ENCODE results near the gene CAND1.

Gene CAND1

DNA sequence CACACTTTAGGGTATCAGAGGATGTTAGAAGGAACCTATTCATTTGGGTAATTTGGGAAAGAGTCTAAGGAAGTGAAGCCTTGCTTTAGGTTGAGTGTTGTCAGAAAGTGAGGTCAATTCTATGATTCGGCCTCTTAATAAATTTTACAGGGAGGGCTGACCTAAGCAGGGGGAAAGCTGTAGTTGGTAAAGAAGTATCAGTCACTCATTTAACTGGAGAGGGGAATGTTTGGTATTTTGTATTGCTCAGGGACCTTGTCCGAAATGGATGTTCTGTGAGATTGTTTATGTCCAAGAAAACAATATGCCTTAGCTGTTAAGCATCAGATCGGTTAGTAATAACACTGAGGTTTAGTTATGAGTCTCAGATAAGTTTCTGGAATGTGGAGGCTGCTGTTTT is 7.3 kb downstream of the CAND1 start:
- TF ChIP-seq, protein P1, sequence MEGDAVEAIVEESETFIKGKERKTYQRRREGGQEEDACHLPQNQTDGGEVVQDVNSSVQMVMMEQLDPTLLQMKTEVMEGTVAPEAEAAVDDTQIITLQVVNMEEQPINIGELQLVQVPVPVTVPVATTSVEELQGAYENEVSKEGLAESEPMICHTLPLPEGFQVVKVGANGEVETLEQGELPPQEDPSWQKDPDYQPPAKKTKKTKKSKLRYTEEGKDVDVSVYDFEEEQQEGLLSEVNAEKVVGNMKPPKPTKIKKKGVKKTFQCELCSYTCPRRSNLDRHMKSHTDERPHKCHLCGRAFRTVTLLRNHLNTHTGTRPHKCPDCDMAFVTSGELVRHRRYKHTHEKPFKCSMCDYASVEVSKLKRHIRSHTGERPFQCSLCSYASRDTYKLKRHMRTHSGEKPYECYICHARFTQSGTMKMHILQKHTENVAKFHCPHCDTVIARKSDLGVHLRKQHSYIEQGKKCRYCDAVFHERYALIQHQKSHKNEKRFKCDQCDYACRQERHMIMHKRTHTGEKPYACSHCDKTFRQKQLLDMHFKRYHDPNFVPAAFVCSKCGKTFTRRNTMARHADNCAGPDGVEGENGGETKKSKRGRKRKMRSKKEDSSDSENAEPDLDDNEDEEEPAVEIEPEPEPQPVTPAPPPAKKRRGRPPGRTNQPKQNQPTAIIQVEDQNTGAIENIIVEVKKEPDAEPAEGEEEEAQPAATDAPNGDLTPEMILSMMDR (IDR thresholded peaks at IDR 0.05; ENCODE audit: low read depth, low read length): no peak
- H3K4me3 ChIP-seq (replicated peaks in 1 of 2; ENCODE audit: low read depth in 2 of 2, low read length in 2 of 2): no peak overlapping the region
- peak in 1 of 2 donors; percentile 22 for DNase-seq (ENCODE audit: low read depth in 2 of 2)

DNA sequence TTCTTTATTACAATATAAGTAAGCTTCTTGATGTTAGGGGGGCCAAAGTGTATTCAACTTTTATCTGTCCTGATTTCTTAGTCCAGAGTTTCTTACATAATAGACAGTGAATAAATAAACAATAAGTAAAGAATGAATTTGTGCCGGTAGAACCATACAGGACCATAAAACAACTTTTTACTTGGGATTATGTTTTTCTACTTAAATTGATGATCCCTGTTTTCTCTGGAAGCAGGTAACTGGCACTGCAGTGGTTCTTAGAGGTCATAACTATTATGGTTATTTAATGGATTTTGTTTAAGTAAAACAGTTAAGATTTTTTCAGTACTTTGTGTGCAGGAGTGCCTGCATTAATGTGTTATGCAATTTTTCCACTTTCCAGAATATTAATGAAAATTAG is 10.5 kb downstream of the CAND1 start:
- TF ChIP-seq, protein P1 (IDR thresholded peaks at IDR 0.05; ENCODE audit: low read depth, low read length): no peak
- no peak for DNase-seq (ENCODE audit: low read depth in 2 of 2)
- no peak overlapping the region for H3K4me3 ChIP-seq (replicated peaks in 1 of 2; ENCODE audit: low read depth in 2 of 2, low read length in 2 of 2)

DNA sequence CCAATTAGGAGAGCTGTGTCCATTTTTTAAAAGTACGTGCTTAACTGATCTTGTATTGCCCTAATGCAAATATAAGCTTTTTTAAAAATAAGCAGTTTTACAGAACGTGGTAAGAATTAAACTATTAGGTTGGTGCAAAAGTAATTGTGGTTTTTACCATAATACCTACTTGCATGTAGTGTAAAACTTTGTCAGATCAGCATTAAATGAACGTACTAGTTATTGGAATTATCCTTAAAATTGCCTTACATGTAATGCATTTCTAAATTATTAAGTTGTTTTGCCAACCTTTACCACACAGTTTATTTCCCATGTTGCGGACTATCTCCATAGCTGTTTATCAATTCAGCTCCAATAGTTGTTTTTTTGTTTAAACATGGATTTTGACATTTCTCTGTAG is 10.9 kb downstream of the CAND1 start:
- DNase-seq (ENCODE audit: low read depth in 2 of 2): no peak
- H3K4me3 ChIP-seq (replicated peaks in 1 of 2; ENCODE audit: low read depth in 2 of 2, low read length in 2 of 2): no peak overlapping the region
- TF ChIP-seq, protein P1 (IDR thresholded peaks at IDR 0.05; ENCODE audit: low read depth, low read length): no peak

DNA sequence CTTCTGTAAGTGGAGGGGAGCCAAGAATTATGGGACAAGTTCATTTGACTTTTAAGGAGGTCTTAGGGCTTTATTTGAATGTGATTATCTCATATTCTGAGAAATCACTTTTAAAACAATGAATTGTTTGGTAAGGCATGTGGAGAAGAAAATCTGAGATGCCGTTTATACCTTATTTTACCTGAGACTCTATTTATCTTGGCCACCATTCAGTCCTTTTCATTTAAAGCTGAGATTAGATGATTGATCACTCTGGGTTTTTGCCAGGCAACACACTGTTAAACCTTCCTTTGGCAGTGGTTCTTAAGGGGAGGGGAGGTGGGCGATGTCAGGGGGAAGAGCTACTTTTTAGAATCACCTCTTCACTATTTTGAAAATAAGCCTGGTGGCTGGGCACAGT is 11.4 kb downstream of the CAND1 start:
- DNase-seq (ENCODE audit: low read depth in 2 of 2): no peak
- no peak overlapping the region for H3K4me3 ChIP-seq (replicated peaks in 1 of 2; ENCODE audit: low read depth in 2 of 2, low read length in 2 of 2)
- TF ChIP-seq, protein P1 (IDR thresholded peaks at IDR 0.05; ENCODE audit: low read depth, low read length): no peak

DNA sequence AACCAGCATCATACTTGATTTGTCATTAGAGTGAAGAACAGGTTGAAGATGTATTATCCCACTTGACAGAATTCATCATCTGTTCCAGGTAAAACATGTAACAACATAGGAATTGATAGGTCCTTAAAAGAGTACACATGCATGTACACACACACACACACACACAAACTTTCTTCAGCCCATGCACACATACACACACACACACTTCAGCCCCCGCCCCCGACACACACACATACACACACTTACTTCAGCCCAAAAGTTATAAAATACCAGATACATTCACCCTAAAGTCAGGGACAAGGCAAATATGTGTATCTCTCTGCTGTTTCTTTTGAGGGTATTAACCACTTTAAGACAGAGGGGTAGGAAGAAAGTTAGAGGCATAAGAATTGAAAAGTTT is 15.4 kb downstream of the CAND1 start:
- TF ChIP-seq, protein P1 (IDR thresholded peaks at IDR 0.05; ENCODE audit: low read depth, low read length): no peak
- H3K4me3 ChIP-seq (replicated peaks in 1 of 2; ENCODE audit: low read depth in 2 of 2, low read length in 2 of 2): no peak overlapping the region
- no peak for DNase-seq (ENCODE audit: low read depth in 2 of 2)

DNA sequence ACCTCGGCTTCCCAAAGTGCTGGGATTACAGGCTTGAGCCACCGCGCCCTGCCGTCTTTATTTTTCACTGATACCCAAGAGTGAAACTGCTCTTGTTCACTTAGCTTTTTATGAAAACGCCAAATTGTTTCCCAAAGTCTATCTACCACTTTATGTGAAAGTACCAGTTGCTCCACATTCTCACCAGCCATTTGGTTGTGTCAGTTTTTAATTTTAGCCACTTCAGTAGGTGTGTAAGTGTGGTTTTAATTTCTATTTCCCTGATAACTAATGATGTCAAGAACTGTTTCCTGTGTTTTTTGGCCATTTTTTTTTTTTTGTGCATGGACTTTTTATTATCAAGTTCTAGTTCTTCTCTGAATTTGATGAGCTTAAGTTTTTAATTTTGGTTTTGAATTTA is 17.1 kb downstream of the CAND1 start:
- no peak for DNase-seq (ENCODE audit: low read depth in 2 of 2)
- no peak overlapping the region for H3K4me3 ChIP-seq (replicated peaks in 1 of 2; ENCODE audit: low read depth in 2 of 2, low read length in 2 of 2)
- TF ChIP-seq, protein P1 (IDR thresholded peaks at IDR 0.05; ENCODE audit: low read depth, low read length): no peak

DNA sequence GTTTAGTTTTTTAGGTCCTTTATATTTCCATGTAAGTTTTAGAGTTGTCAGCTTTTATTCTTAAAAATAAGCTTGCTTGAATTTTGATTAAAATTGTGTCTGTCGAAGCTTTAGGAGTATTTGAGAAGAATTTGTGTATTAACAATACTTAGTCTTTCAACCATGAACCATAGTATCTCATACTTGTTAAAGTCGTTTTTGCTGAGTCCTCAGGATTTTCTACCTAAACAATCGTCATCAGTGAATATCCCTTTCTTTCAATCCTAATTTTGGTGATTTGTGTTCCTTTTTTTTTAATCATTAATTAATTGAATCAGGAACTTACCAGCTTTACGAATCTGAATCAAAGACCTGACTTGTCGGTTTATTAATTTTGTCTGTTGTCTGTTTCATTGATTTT is 18.2 kb downstream of the CAND1 start:
- no peak overlapping the region for H3K4me3 ChIP-seq (replicated peaks in 1 of 2; ENCODE audit: low read depth in 2 of 2, low read length in 2 of 2)
- TF ChIP-seq, protein P1 (IDR thresholded peaks at IDR 0.05; ENCODE audit: low read depth, low read length): no peak
- no peak for DNase-seq (ENCODE audit: low read depth in 2 of 2)
